Activated naive CD4-positive, alpha-beta T cell treated with anti-CD3 and anti-CD28 coated beads, Interleukin-2, amount 50 U/mL, for 24 hours (primary cell): ENCODE results near the gene CNN3.

Source experiments
- H3K27ac Mint-ChIP-seq: one replicate; pipeline ENCODE4 v1.8.0; 2021; ENCODE audit warnings: mild to moderate bottlenecking, mixed read lengths
- H3K27me3 Mint-ChIP-seq: one replicate; pipeline ENCODE4 v1.8.0; 2021; ENCODE audit warnings: mixed read lengths
- H3K36me3 Mint-ChIP-seq: one replicate; pipeline ENCODE4 v1.8.0; 2021; ENCODE audit warnings: mixed read lengths
- H3K4me1 Mint-ChIP-seq: one replicate; pipeline ENCODE4 v1.8.0; 2021; ENCODE audit warnings: mixed read lengths
- H3K4me3 Mint-ChIP-seq: one replicate; pipeline ENCODE4 v1.8.0; 2021; ENCODE audit warnings: mild to moderate bottlenecking, mixed read lengths
- H3K9me3 Mint-ChIP-seq: one replicate; pipeline ENCODE4 v1.8.0; 2021; ENCODE audit warnings: mixed read lengths

Gene CNN3

DNA sequence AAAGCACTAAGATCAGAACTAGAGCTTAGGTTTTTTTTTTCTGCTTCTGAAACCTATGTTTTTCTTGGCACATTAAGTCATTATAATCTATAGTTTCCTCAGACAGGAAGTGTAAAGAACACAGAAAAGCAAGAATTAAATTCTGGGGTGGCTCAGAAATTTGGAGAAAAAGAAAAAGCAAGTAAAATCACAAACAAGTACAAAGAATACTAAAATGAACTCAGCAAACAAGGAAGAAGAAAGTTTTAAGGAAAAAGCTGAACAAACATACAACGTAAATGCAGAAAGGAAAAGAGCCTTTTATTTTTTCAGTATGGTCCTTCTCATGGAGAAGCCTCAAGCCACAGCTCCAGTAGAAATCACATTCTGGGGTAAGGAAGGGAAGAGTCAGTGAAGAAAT, 8.6 kb upstream of the CNN3 start:
- H3K27me3 Mint-ChIP-seq = no peaks in the 10 kb centered on the region
- peaks cover 11% of the 10 kb centered on the region for H3K4me1 Mint-ChIP-seq
- H3K27ac Mint-ChIP-seq = no peak overlapping the region
- H3K36me3 Mint-ChIP-seq = no peaks in the 10 kb centered on the region
- no peaks in the 10 kb centered on the region for H3K9me3 Mint-ChIP-seq
- H3K4me3 Mint-ChIP-seq = no peak overlapping the region

DNA sequence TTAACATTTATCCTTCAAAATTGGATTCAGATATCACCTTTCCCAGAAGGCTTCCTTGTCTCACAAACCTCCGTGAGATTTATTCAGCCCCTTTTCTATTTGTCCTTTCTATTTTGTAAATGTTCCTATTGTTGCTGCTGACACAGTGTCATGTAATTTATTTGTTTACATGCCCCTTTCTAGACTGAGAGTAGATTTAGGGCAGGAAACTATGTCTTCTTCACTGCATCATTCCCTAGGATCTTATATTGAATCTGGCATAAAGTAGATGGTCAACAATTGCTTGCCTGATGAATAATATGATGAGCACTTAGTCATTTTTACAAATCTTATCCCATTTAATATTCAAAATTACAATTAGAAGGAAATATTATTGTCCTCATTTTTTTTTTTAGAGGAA, 8.1 kb upstream of the CNN3 start:
- peaks cover 11% of the 10 kb centered on the region for H3K4me1 Mint-ChIP-seq
- no peaks in the 10 kb centered on the region for H3K9me3 Mint-ChIP-seq
- H3K36me3 Mint-ChIP-seq = no peaks in the 10 kb centered on the region
- no peak overlapping the region for H3K27ac Mint-ChIP-seq
- H3K4me3 Mint-ChIP-seq = no peak overlapping the region
- no peaks in the 10 kb centered on the region for H3K27me3 Mint-ChIP-seq

DNA sequence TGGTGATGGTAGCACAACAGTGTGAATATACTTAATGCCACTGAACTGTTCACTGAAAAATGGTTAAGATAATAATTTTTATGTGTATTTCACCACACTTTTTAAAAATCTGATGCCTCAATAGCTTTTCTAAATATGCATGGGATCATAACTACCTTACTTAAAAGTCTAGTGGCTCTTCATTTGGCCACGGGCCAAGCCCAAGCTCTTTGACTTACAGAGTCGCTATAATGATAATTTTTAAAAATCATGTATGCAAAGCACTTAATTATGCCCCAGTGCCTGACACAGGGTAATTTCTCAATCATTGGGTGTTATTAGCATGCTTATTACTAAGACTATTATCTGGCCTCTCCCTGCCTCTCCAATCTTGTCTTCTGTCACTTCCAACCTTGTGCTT, 7.6 kb upstream of the CNN3 start:
- no peak overlapping the region for H3K4me3 Mint-ChIP-seq
- H3K36me3 Mint-ChIP-seq = no peaks in the 10 kb centered on the region
- no peak overlapping the region for H3K27ac Mint-ChIP-seq
- H3K27me3 Mint-ChIP-seq = no peaks in the 10 kb centered on the region
- peaks cover 11% of the 10 kb centered on the region for H3K4me1 Mint-ChIP-seq
- no peaks in the 10 kb centered on the region for H3K9me3 Mint-ChIP-seq

DNA sequence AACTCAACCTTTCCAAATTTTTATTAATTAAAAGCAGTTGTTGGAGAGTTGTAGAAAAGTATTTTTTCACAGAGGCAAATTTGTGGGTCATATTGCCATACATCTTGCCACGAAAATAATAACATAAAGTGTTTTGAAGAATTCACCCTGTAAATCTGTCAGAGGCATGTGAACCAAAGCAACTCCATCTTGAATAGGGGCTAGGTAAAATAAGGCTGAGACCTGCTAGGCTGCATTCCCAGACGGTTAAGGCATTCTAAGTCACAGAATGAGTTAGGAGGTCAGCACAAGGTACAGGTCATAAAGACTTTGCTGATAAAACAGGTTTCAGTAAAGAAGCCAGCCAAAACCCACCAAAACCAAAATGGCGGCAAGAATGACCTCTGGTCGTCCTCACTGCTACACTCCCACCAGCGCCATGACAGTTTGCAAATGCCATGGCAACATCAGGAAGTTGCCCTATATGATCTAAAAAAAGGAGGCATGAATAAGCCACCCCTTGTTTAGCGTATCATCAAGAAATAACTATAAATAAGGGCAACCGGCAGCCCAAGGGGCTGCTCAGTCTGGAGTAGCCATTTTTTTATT, 4.4 kb upstream of the CNN3 start:
- no peak overlapping the region for H3K4me3 Mint-ChIP-seq
- H3K27me3 Mint-ChIP-seq = peaks cover 2% of the 10 kb centered on the region
- H3K9me3 Mint-ChIP-seq = no peaks in the 10 kb centered on the region
- peaks cover 18% of the 10 kb centered on the region for H3K4me1 Mint-ChIP-seq
- H3K36me3 Mint-ChIP-seq = no peaks in the 10 kb centered on the region
- H3K27ac Mint-ChIP-seq = no peak overlapping the region

DNA sequence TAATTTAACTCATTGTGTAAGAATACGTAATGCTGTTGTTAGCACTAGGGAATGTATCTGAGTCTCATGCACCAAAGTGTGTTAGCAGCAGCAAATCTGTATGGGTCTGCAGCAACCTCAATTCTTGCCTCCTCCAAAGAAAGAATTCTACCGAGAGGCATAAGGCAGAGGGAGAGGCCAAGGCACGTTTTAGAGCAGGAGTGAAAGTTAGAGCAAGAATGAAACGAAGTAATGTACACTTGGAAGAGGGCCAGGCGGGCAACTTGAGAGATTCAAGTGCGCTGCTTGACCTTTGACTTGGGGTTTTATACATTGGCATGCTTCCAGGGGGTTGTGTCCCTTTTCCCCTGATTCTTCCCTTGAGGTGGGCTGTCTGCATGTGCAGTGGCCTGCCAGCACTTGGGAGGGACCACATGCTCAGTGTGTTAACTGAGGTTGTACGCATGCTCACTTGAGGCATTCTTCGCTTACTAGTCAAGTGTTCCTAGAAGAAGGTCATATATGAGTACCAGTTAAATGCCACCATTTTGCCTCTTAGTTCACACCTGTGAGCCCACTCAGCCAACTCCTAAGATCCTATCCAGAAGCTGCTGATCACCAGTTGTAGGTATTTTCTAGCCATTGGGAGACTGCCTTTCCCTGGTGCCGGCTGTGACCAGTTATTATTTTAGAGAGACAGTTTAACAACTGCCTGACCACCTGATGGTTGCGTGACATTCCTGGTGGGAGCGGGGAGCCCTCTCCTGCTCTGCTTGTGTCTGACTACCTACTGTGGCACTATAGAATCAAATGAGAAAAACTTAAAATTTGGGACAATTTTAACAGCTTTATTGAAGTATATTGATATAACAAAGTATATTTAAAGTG, 2.7 kb upstream of the CNN3 start:
- H3K36me3 Mint-ChIP-seq = no peaks in the 10 kb centered on the region
- peaks cover 13% of the 10 kb centered on the region for H3K27me3 Mint-ChIP-seq
- H3K9me3 Mint-ChIP-seq = no peaks in the 10 kb centered on the region
- H3K4me3 Mint-ChIP-seq = no peak overlapping the region
- peaks cover 21% of the 10 kb centered on the region for H3K4me1 Mint-ChIP-seq
- no peak overlapping the region for H3K27ac Mint-ChIP-seq

DNA sequence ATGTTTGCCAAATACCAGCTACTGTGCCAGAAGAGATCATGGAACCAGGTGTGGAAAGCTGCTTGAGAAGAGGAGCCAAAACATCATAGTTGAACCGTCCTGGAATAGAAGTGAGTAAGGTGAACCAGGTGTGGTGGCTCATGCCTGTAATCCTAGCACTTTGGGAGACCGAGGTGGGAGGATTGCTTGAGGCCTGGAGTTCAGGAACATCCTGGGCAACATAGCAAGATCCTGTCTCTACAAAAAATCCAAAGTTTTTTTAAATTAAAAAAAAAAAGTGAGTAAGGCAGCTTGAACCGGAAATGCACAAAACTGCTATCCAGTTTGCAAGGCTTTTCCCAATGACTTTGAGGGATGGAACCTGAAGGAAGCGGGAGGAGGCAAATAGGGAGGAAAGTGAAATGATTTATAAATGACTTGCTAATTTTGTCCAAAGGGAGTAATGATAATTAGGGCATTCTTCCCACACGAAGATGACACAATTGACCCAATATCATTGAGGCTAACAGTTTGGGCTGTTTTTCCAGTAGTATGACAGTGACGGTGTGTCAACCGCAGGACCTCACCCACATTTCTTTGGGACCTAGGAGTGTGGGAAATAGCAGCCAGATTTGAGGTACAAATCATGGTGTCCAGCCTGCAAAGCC, 1.5 kb upstream of the CNN3 start:
- Mint-ChIP-seq H3K4me1 (peaks cover 24% of the 10 kb centered on the region), H3K4me3 (peak overlapping the region; percentile 89), H3K27ac (no peak overlapping the region), H3K36me3 (no peaks in the 10 kb centered on the region), H3K27me3 (peaks cover 17% of the 10 kb centered on the region), H3K9me3 (no peaks in the 10 kb centered on the region)

DNA sequence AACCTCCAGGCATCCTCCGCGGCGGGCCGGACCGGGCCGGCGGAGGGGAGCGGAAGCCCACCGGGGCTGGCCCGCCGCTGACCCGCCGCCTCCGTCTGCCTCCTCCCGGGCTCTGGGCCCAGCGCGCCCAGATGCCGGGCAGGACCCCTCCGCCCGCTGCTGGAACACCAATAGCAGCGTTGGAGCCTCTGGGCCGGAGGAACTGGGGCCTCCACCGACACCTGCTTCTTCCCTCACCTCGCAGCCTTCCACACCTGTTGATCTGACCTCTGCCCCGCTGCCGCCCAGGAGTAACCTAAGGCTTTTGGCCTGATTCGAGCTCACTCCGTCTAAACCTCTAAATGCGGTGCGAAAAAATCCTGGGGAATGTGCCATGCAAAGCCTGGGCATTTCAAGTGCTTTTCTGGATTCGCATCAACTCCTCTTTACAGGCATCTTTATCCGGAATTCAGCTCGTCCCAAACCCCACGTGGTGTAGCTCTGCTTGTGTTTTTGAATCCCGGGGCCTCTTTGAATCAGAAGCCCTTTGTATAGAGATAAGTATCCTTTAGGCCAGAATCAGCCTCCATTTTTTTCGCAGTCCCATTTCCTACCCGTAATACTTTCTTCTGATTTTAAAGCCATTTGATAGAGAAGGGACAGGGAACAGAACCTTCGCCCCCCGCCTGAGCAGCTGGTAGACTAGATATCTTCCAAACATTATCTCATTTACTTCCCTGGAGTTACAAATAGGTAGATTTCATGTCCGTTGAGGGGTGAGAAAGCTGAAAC, 680 bp upstream of the CNN3 start:
- Mint-ChIP-seq H3K27ac (peak overlapping the region; percentile 84), H3K4me3 (peak overlapping the region; percentile 89), H3K27me3 (peaks cover 17% of the 10 kb centered on the region), H3K9me3 (no peaks in the 10 kb centered on the region), H3K36me3 (peaks cover 1% of the 10 kb centered on the region), H3K4me1 (peaks cover 24% of the 10 kb centered on the region)

DNA sequence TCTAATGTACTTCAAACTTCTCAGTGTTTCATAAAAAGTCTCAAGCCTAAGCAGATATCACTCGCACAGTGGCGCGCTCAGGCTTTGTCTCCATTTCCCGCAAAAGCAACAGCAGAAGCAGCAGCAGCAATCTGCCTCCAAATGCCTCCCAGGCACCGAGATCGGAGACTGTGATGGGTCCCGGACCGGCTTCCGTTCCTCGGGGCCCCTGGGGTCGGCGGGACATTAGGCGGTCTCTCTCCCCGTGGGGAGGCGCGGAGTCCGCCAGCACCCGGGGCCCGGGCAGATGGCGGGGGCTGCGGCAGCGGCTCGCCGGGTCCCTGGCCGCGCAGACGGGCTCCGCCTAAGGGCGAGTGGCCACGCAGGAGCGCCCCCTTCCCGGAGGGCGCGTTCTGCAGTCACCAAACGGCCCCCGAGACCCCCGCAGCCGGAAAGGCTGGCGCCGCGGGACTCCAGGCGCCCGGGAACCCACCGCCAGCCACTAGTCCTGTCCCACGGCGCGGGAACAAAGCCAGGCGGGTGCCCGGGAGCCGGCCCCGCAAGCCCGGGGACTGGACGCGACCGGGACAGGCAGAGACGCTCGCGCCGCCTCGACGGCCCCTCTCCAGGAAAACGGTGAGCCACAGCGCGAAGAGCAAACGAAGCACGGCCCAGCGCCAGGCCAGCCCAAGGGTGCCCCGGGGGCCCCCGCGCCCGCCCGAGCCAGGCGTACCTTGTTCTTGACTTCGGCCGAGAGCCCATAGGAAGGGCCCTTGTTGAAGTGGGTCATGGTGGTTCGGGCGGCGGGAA, 590 bp downstream of the CNN3 start:
- peak overlapping the region; percentile 89 for H3K4me3 Mint-ChIP-seq
- H3K4me1 Mint-ChIP-seq = peaks cover 24% of the 10 kb centered on the region
- H3K9me3 Mint-ChIP-seq = no peaks in the 10 kb centered on the region
- peaks cover 1% of the 10 kb centered on the region for H3K36me3 Mint-ChIP-seq
- H3K27me3 Mint-ChIP-seq = peaks cover 18% of the 10 kb centered on the region
- H3K27ac Mint-ChIP-seq = peak overlapping the region; percentile 68

DNA sequence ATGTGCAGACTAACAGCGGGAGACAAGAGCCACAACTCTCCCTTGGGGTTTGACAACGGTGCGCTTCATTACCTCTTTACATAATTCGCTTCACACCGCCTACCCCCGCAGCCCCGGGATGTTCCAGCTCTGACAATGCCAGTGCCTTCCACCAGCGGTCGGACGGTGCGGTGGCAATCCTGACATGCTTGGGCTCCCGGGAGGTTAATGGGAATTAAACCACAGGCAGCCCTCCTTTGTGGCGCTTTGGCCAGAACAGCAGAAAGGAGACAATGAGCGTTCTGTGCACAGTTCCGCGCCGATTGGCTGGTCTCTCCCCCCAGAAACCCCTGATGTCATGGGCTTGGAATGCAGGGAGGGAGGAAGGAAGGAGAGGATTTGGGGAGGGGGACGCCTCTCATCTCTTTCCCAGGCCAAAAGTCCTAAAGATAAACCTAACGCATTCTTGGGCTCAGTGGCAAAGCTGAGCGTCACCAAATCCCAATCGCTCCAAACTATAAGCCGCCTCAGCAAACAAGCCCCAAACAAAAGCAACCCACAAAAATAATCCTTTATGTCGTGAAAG, 1.3 kb downstream of the CNN3 start:
- peaks cover 18% of the 10 kb centered on the region for H3K27me3 Mint-ChIP-seq

DNA sequence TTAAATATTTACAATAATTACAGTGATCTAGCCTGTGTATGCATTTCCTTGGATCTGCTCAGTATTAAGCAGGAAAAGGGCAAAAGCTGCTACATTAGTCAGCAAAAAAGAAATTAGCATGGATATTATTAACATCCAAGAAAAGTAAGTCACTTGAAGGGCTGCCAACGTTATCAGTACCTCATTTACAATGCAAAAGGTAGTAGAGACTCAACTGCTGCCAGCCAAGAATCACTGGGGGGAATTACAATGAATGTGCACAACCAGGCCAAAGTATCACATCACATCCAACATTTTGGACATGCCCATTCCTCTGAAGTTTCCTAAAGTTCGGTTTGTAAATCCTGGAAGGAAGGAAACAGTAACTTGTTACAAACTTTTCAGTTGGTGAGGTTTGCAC, 1.9 kb downstream of the CNN3 start:
- no peak overlapping the region for H3K27ac Mint-ChIP-seq
- H3K9me3 Mint-ChIP-seq = no peaks in the 10 kb centered on the region
- peaks cover 24% of the 10 kb centered on the region for H3K4me1 Mint-ChIP-seq
- peaks cover 1% of the 10 kb centered on the region for H3K36me3 Mint-ChIP-seq
- H3K4me3 Mint-ChIP-seq = peak overlapping the region; percentile 57
- peaks cover 20% of the 10 kb centered on the region for H3K27me3 Mint-ChIP-seq

More for the DNA sequence above, 1.3 kb downstream of the CNN3 start:
- Mint-ChIP-seq H3K9me3 (no peaks in the 10 kb centered on the region), H3K36me3 (peaks cover 1% of the 10 kb centered on the region), H3K27ac (peak overlapping the region; percentile 68), H3K4me3 (peak overlapping the region; percentile 89), H3K4me1 (peaks cover 24% of the 10 kb centered on the region)

DNA sequence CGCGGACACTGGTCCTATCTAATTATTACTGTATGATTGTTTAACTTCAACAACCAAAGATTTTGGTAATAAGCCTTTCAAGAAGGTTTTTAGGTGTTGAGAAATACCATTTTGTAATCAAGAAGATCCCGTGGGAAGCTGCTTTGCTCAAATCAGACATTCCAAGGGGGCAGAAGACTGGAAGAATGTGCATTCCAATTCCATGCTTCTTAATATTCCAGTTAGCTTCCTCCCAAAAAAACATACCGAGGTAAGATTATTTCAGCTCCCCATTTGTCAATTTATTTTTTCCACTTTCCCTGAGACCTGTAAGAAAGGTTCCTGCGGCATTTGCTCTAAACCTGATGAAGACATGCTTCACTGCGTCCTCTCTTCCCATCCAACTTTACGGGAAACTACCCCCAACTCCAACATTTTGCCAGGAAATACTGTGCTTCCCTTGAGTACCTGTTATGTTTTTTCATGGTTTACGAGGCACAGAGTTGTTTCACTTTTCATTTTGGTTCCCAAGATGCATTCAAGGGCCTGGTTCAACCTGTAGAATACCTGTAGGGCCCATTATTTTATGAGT, 4.1 kb downstream of the CNN3 start:
- H3K4me3 Mint-ChIP-seq = no peak overlapping the region
- H3K9me3 Mint-ChIP-seq = no peaks in the 10 kb centered on the region
- H3K27me3 Mint-ChIP-seq = peaks cover 20% of the 10 kb centered on the region
- H3K4me1 Mint-ChIP-seq = peaks cover 21% of the 10 kb centered on the region
- H3K27ac Mint-ChIP-seq = no peak overlapping the region
- peaks cover 1% of the 10 kb centered on the region for H3K36me3 Mint-ChIP-seq

DNA sequence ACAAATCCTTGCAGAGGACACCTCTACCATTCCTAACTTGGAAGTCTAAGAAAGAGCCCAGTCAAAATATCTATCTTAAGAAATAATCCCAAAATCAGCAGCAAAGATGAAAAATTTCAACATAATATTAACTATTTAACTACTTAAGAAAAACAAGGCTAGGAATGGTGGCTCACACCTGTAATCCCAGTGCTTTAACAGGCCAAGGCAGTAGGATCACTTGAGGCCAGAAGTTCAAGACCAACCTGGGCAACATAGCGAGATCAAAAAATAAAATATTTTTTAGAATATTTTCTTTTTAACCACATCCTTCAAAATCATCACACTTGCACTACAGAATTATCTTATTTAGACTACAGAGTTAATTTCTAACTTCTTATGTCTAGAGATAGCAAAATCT, 4.9 kb downstream of the CNN3 start:
- Mint-ChIP-seq H3K27ac (no peak overlapping the region), H3K4me3 (no peak overlapping the region), H3K27me3 (peaks cover 17% of the 10 kb centered on the region), H3K4me1 (peaks cover 16% of the 10 kb centered on the region), H3K9me3 (no peaks in the 10 kb centered on the region), H3K36me3 (peaks cover 1% of the 10 kb centered on the region)

DNA sequence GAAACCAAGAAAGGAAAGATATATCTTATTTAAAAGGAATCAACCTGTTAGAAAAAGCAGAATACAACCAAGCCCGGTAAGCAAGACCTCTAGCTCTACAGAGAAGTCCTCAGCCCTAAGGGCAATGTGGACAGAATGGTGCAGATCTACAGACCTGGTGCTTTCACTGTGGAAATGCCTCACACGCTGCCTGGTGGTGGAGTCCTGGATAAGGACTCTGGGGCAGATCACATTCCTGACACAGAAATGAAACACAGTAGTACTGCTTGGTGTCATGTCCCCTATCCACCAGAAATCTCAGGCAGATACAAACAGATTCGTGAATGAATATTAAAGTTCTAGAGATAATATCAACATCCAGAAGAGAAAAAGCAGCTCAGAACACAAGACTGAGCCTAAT, 6.8 kb downstream of the CNN3 start:
- Mint-ChIP-seq H3K27ac (no peak overlapping the region), H3K27me3 (peaks cover 9% of the 10 kb centered on the region), H3K4me3 (no peak overlapping the region), H3K9me3 (no peaks in the 10 kb centered on the region), H3K36me3 (peaks cover 1% of the 10 kb centered on the region), H3K4me1 (peaks cover 6% of the 10 kb centered on the region)

DNA sequence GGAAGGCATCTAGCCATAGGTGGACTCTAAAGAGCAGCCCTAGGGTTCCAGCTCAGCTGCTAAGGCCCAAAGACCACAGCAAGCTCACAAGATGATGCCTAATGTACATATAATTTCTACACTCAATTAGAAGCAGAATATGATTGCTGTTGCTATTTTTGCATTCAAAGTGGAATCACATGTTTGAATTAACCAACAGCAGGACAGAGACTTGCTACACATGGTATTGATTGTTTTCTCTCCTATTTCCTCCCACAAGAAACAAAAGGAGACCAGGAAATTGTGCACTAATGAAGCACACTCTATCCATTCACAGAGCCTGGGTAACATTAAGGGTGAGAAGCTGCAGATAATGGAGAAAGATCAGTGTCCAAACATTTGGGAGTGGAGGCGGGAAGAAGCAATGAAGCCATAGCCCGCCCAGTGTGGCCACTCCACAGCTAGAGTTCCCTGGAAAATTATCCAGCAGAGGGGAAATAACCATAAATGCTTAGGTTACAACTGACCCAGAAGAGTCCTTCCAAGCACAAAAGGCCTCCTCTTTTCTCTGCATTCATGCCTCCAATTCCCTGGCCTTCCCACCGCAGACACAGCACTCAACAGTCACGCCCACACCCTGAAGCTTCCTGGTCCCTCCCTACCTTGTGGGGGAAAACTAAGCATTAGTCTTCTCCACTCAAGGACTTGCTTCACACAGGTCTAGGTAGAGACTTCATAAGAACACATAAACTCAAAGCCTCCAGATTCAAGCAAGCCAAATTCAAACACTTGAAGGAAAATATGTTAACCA, 7.5 kb downstream of the CNN3 start:
- Mint-ChIP-seq H3K4me3 (no peak overlapping the region), H3K27ac (no peak overlapping the region), H3K9me3 (no peaks in the 10 kb centered on the region), H3K27me3 (peaks cover 7% of the 10 kb centered on the region), H3K4me1 (peaks cover 3% of the 10 kb centered on the region), H3K36me3 (peaks cover 1% of the 10 kb centered on the region)
